ENCODE measurements around the gene NOP58.
"Not testable (repeated sequence)": the region's sequence is repeated elsewhere in the genome, so short reads cannot be mapped to it uniquely, and the experiment has no call there.

NOP58 gene

GRCh38 chr2:202306034-202306433, 40.5 kb downstream of the NOP58 start:
- no peak for DNase-seq (ENCODE audit: low spot score)

GRCh38 chr2:202307690-202308089, 42.1 kb downstream of the NOP58 start:
- DNase-seq (ENCODE audit: low spot score) = no peak

GRCh38 chr2:202311823-202312388, 46.3 kb downstream of the NOP58 start:
- DNase-seq (ENCODE audit: low spot score) = no peak

- DNase-seq (ENCODE audit: low spot score) = no peak
These were observed 48.6 kb downstream of the NOP58 start for GRCh38 chr2:202314116-202314515.

GRCh38 chr2:202317080-202317857, 51.7 kb downstream of the NOP58 start:
- DNase-seq (ENCODE audit: low spot score) = peak; percentile 12

- DNase-seq (ENCODE audit: low spot score) = not testable (repeated sequence)
These were observed 54.8 kb downstream of the NOP58 start for GRCh38 chr2:202320362-202320761.

- DNase-seq (ENCODE audit: low spot score) = no peak
These were observed 56.9 kb downstream of the NOP58 start for GRCh38 chr2:202322435-202322834.

- DNase-seq (ENCODE audit: low spot score) = no peak
These were observed 62.3 kb downstream of the NOP58 start for GRCh38 chr2:202327858-202328257.

GRCh38 chr2:202335791-202336467, 70.4 kb downstream of the NOP58 start:
- no peak for DNase-seq (ENCODE audit: low spot score)

- DNase-seq (ENCODE audit: low spot score) = no peak
These were observed 71.6 kb downstream of the NOP58 start for GRCh38 chr2:202337151-202337550.

- DNase-seq (ENCODE audit: low spot score) = no peak
These were observed 72.3 kb downstream of the NOP58 start for GRCh38 chr2:202337706-202338346.

- DNase-seq (ENCODE audit: low spot score) = no peak
These were observed 73.7 kb downstream of the NOP58 start for GRCh38 chr2:202339071-202339870.

GRCh38 chr2:202344178-202344577, 78.6 kb downstream of the NOP58 start:
- DNase-seq (ENCODE audit: low spot score) = no peak

GRCh38 chr2:202346180-202346579, 80.6 kb downstream of the NOP58 start:
- no peak for DNase-seq (ENCODE audit: low spot score)
